Measurements from ENCODE around the gene MCC.

Gene MCC

GRCh38 chr5:113265190-113265589, 223.1 kb downstream of the MCC start:
- DNase-seq (ENCODE audit: low read depth), result no peak

GRCh38 chr5:113264046-113264445, 224.2 kb downstream of the MCC start:
- no peak overlapping the region for H3K4me3 ChIP-seq (ENCODE audit: low read depth, low read length)
- DNase-seq (ENCODE audit: low read depth), result peak; percentile 86

More at GRCh38 chr5:113265190-113265589, 223.1 kb downstream of the MCC start:
- no peak overlapping the region for H3K4me3 ChIP-seq (ENCODE audit: low read depth, low read length)

GRCh38 chr5:113263545-113263944, 224.7 kb downstream of the MCC start:
- DNase-seq (ENCODE audit: low read depth), result no peak
- no peak overlapping the region for H3K4me3 ChIP-seq (ENCODE audit: low read depth, low read length)

- DNase-seq (ENCODE audit: low read depth), result no peak
These were observed 225.6 kb downstream of the MCC start for GRCh38 chr5:113262674-113263073.

GRCh38 chr5:113259034-113259433, 229.2 kb downstream of the MCC start:
- DNase-seq (ENCODE audit: low read depth), result no peak

More at GRCh38 chr5:113262674-113263073, 225.6 kb downstream of the MCC start:
- no peak overlapping the region for H3K4me3 ChIP-seq (ENCODE audit: low read depth, low read length)

GRCh38 chr5:113257545-113257944, 230.7 kb downstream of the MCC start:
- H3K4me3 ChIP-seq (ENCODE audit: low read depth, low read length), result no peak overlapping the region
- DNase-seq (ENCODE audit: low read depth), result no peak

More at GRCh38 chr5:113259034-113259433, 229.2 kb downstream of the MCC start:
- H3K4me3 ChIP-seq (ENCODE audit: low read depth, low read length), result no peak overlapping the region

- no peak for DNase-seq (ENCODE audit: low read depth)
- H3K4me3 ChIP-seq (ENCODE audit: low read depth, low read length), result no peak overlapping the region
These were observed 231.4 kb downstream of the MCC start for GRCh38 chr5:113256671-113257452.

- no peak overlapping the region for H3K4me3 ChIP-seq (ENCODE audit: low read depth, low read length)
- no peak for DNase-seq (ENCODE audit: low read depth)
These were observed 232.5 kb downstream of the MCC start for GRCh38 chr5:113255579-113256386.

GRCh38 chr5:113255105-113255504, 233.1 kb downstream of the MCC start:
- no peak for DNase-seq (ENCODE audit: low read depth)
- H3K4me3 ChIP-seq (ENCODE audit: low read depth, low read length), result no peak overlapping the region

- no peak overlapping the region for H3K4me3 ChIP-seq (ENCODE audit: low read depth, low read length)
- no peak for DNase-seq (ENCODE audit: low read depth)
These were observed 235.2 kb downstream of the MCC start for GRCh38 chr5:113253037-113253436.

GRCh38 chr5:113252066-113252465, 236.2 kb downstream of the MCC start:
- DNase-seq (ENCODE audit: low read depth), result no peak
- H3K4me3 ChIP-seq (ENCODE audit: low read depth, low read length), result no peak overlapping the region

- peak; percentile 92 for DNase-seq (ENCODE audit: low read depth)
- no peak overlapping the region for H3K4me3 ChIP-seq (ENCODE audit: low read depth, low read length)
These were observed 237.8 kb downstream of the MCC start for GRCh38 chr5:113250341-113250953.

- DNase-seq (ENCODE audit: low read depth), result peak; percentile 70
- H3K4me3 ChIP-seq (ENCODE audit: low read depth, low read length), result no peak overlapping the region
These were observed 239.0 kb downstream of the MCC start for GRCh38 chr5:113249206-113249605.

GRCh38 chr5:113246361-113246870, 241.8 kb downstream of the MCC start:
- no peak overlapping the region for H3K4me3 ChIP-seq (ENCODE audit: low read depth, low read length)
- no peak for DNase-seq (ENCODE audit: low read depth)

GRCh38 chr5:113245427-113246225, 242.6 kb downstream of the MCC start:
- no peak overlapping the region for H3K4me3 ChIP-seq (ENCODE audit: low read depth, low read length)
- no peak for DNase-seq (ENCODE audit: low read depth)

GRCh38 chr5:113244966-113245365, 243.3 kb downstream of the MCC start:
- no peak overlapping the region for H3K4me3 ChIP-seq (ENCODE audit: low read depth, low read length)
- no peak for DNase-seq (ENCODE audit: low read depth)

- no peak for DNase-seq (ENCODE audit: low read depth)
- H3K4me3 ChIP-seq (ENCODE audit: low read depth, low read length), result no peak overlapping the region
These were observed 244.9 kb downstream of the MCC start for GRCh38 chr5:113243349-113243664.

- H3K4me3 ChIP-seq (ENCODE audit: low read depth, low read length), result no peak overlapping the region
- DNase-seq (ENCODE audit: low read depth), result no peak
These were observed 245.5 kb downstream of the MCC start for GRCh38 chr5:113242481-113243348.
